Neuronal stem cell (in vitro differentiated cells): ENCODE data around the gene PSRC1.
"Not testable (repeated sequence)": the region's sequence is repeated elsewhere in the genome, so short reads cannot be mapped to it uniquely, and the experiment has no call there.

Experiments
- DNase-seq: peaks from one replicate; pipeline ENCODE4 v3.0.0-alpha.2; 2013; ENCODE audit warnings: low spot score
- H2AFZ ChIP-seq: one replicate; pipeline ENCODE4 v1.6.1; 2013; ENCODE audit warnings: mild to moderate bottlenecking, low read length, inconsistent platforms
- H2AK5ac ChIP-seq: 2 replicates; pipeline ENCODE4 v1.6.1; 2013; ENCODE audit warnings: low read depth, mild to moderate bottlenecking, inconsistent platforms, low read length, moderate library complexity, mixed read lengths
- H2BK120ac ChIP-seq: 2 replicates; pipeline ENCODE4 v1.6.1; 2013; ENCODE audit warnings: low read depth, mild to moderate bottlenecking, inconsistent platforms, low read length, moderate library complexity, mixed read lengths
- H2BK12ac ChIP-seq: one replicate; pipeline ENCODE4 v1.6.1; 2013; ENCODE audit warnings: low read length, inconsistent platforms
- H2BK15ac ChIP-seq: 2 replicates; pipeline ENCODE4 v1.6.1; 2013; ENCODE audit warnings: mild to moderate bottlenecking, low read length, inconsistent platforms, mixed read lengths
- H2BK5ac ChIP-seq: one replicate; pipeline ENCODE4 v1.6.1; 2013; ENCODE audit warnings: inconsistent platforms, mild to moderate bottlenecking, low read length, moderate library complexity
- H3K14ac ChIP-seq: one replicate; pipeline ENCODE4 v1.6.1; 2013; ENCODE audit warnings: low read length, inconsistent platforms
- H3K18ac ChIP-seq: 2 replicates; pipeline ENCODE4 v1.6.1; 2013; ENCODE audit warnings: low read length, inconsistent platforms
- H3K23ac ChIP-seq: 2 replicates; pipeline ENCODE4 v1.6.1; 2013; ENCODE audit warnings: low read depth, mild to moderate bottlenecking, mixed read lengths, low read length, inconsistent platforms; ENCODE audit not compliant: poor library complexity
- H3K27ac ChIP-seq: replicated peaks from 3 replicates; pipeline ENCODE4 v1.5.1; 2013; ENCODE audit warnings: low read length, inconsistent platforms
- H3K27me3 ChIP-seq, 3 experiments: 2 replicates each; pipeline ENCODE4 v1.6.1; 2013; ENCODE audit warnings: low read length in 3 of 3, mild to moderate bottlenecking in 2 of 3, inconsistent platforms in 1 of 3, low read depth in 1 of 3, mixed read lengths in 1 of 3, moderate library complexity in 1 of 3; ENCODE audit not compliant: control insufficient read depth in 3 of 3, insufficient read depth in 3 of 3
- H3K36me3 ChIP-seq, 2 donors: replicated peaks in 1 of 2; 2 replicates each; pipeline ENCODE4 v1.6.1; 2013; ENCODE audit warnings: low read length in 2 of 2; ENCODE audit not compliant: control insufficient read depth in 2 of 2, insufficient read depth in 2 of 2
- H3K4ac ChIP-seq: 2 replicates; pipeline ENCODE4 v1.6.1; 2013; ENCODE audit warnings: inconsistent platforms, mild to moderate bottlenecking, low read length, moderate library complexity
- H3K4me1 ChIP-seq, 2 donors: 1 replicate in 1 of 2; 2 replicates in 1 of 2; pipeline ENCODE4 v1.6.1; 2013; ENCODE audit warnings: low read length in 2 of 2, low read depth in 1 of 2; ENCODE audit not compliant: control insufficient read depth in 2 of 2, insufficient read depth in 1 of 2
- H3K4me2 ChIP-seq: one replicate; pipeline ENCODE4 v1.6.1; 2013; ENCODE audit warnings: mild to moderate bottlenecking, low read length, inconsistent platforms; ENCODE audit not compliant: insufficient read depth, poor library complexity, severe bottlenecking
- H3K4me3 ChIP-seq, 2 donors: 2 replicates each; pipeline ENCODE4 v1.5.1; 2013; ENCODE audit warnings: low read length in 2 of 2, mild to moderate bottlenecking in 2 of 2, inconsistent platforms in 1 of 2, moderate library complexity in 1 of 2
- H3K79me1 ChIP-seq: one replicate; pipeline ENCODE4 v1.6.1; 2013; ENCODE audit warnings: low read depth, mild to moderate bottlenecking, inconsistent platforms, low read length, moderate library complexity
- H3K9ac ChIP-seq: one replicate; pipeline ENCODE4 v1.6.1; 2013; ENCODE audit warnings: mild to moderate bottlenecking, low read depth, low read length, inconsistent platforms; ENCODE audit not compliant: poor library complexity
- H3K9me3 ChIP-seq, 2 donors: replicated peaks in 1 of 2; 2 replicates each; pipeline versions ENCODE3 to v1.6.1; 2013; ENCODE audit warnings: low read length in 2 of 2, mild to moderate bottlenecking in 2 of 2, inconsistent platforms in 1 of 2, low read depth in 1 of 2, mixed read lengths in 1 of 2, moderate library complexity in 1 of 2; ENCODE audit not compliant: control insufficient read depth in 2 of 2, insufficient read depth in 1 of 2
- H4K8ac ChIP-seq: one replicate; pipeline ENCODE4 v1.6.1; 2013; ENCODE audit warnings: low read depth, mild to moderate bottlenecking, inconsistent platforms, low read length, moderate library complexity
- H4K91ac ChIP-seq: one replicate; pipeline ENCODE4 v1.6.1; 2013; ENCODE audit warnings: low read length, low read depth, mild to moderate bottlenecking, inconsistent platforms; ENCODE audit not compliant: poor library complexity
- WGBS, 2 donors: extraction: QIAGEN DNeasy Blood & Tissue Kit; methylation state at CpG; one replicate each; pipeline ENCODE4 v1.1.7; 2013; ENCODE audit warnings: missing lambda C conversion rate in 2 of 2, mixed read lengths in 1 of 2; ENCODE audit not compliant: insufficient read length in 2 of 2, insufficient replicate concordance in 1 of 2; ENCODE audit errors: extremely low coverage in 2 of 2; 5-methylcytosine and 5-hydroxymethylcytosine counted together

The PSRC1 gene

GRCh38 chr1:109306832-109307273, 23.9 kb upstream of the PSRC1 start, which contains the start of gene MYBPHL:
Gene MYBPHL, minus strand, starts transcription at chr1:109307011. Its CDS starts 20 bp downstream, at chr1:109306991.
- peak within 1 kb of the TSS; percentile 56 for H3K23ac ChIP-seq
- no peak for DNase-seq
- no peak within 1 kb of the TSS for H2BK15ac ChIP-seq
- no peak within 1 kb of the TSS for H2BK120ac ChIP-seq
- H3K36me3 ChIP-seq: peaks cover 0 to 9% of the 10 kb centered on the region in 2 donors
- no peak within 1 kb of the TSS for H3K14ac ChIP-seq
- no CpG with 5 or more reads among the region's 7 CpGs for WGBS, 2 donors
- H3K9ac ChIP-seq: peak within 1 kb of the TSS; percentile 50
- H4K8ac ChIP-seq: no peak within 1 kb of the TSS
- peak within 1 kb of the TSS in 1 of 2 donors; percentile 4 for H3K4me3 ChIP-seq
- H3K9me3 ChIP-seq: no peaks in the 10 kb centered on the region
- H3K4ac ChIP-seq: peak within 1 kb of the TSS; percentile 8
- H2BK5ac ChIP-seq: no peak within 1 kb of the TSS
- H3K79me1 ChIP-seq: no peaks in the 10 kb centered on the region
- H3K27me3 ChIP-seq: no peaks in the 10 kb centered on the region
- H2BK12ac ChIP-seq: peak within 1 kb of the TSS; percentile 28
- H3K27ac ChIP-seq: peak within 1 kb of the TSS; percentile 72
- H2AK5ac ChIP-seq: peak within 1 kb of the TSS; percentile 27
- H3K4me2 ChIP-seq: no peak within 1 kb of the TSS
- no peak within 1 kb of the TSS for H2AFZ ChIP-seq
- peaks cover 14 to 24% of the 10 kb centered on the region in 2 donors for H3K4me1 ChIP-seq
- H4K91ac ChIP-seq: no peak within 1 kb of the TSS
- H3K18ac ChIP-seq: peak within 1 kb of the TSS; percentile 72

DNA sequence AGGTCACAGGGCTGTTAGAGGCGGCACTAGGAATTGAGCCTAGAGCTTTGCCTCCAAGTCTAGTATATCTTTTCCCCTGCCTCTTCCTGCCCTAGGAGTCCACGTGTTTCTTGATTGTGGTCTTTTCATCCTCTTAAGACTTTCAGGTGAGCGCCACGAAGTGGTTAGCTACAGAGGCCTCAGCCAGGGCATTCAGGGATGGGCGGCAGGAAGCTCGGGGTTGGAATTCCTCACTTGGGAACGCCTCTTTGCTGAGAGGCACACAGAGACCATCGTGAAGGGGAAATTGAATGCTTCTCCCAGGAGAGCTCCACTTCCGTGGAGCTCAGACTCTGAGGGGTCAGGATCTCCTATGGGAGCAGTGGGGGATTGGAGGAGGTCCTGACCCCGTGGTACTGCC, 23.0 kb upstream of the PSRC1 start:
- H4K8ac ChIP-seq, H2BK5ac ChIP-seq, H2BK15ac ChIP-seq, H3K4me3 ChIP-seq, H3K4ac ChIP-seq, H3K36me3 ChIP-seq, H3K27me3 ChIP-seq, H2AFZ ChIP-seq, H3K9me3 ChIP-seq, H3K14ac ChIP-seq, H2BK12ac ChIP-seq, H3K18ac ChIP-seq, H3K4me2 ChIP-seq, DNase-seq, H3K79me1 ChIP-seq, H4K91ac ChIP-seq, H3K27ac ChIP-seq, H3K23ac ChIP-seq, H2AK5ac ChIP-seq, H2BK120ac ChIP-seq, H3K9ac ChIP-seq: not testable (repeated sequence)
- H3K4me1 ChIP-seq: peaks cover 14 to 24% of the 10 kb centered on the region in 2 donors
- no CpG with 5 or more reads among the region's 10 CpGs for WGBS, 2 donors

- no peak overlapping the region for H2AK5ac ChIP-seq
- H2AFZ ChIP-seq: no peak overlapping the region
- no CpG with 5 or more reads among the region's 8 CpGs for WGBS, 2 donors
- H3K18ac ChIP-seq: no peak overlapping the region
- H3K79me1 ChIP-seq: no peaks in the 10 kb centered on the region
- no peaks in the 10 kb centered on the region for H3K9me3 ChIP-seq
- no peak overlapping the region for H2BK5ac ChIP-seq
- H2BK15ac ChIP-seq: no peak overlapping the region
- no peak overlapping the region for H4K8ac ChIP-seq
- no peak overlapping the region for H3K23ac ChIP-seq
- no peak overlapping the region for H3K4ac ChIP-seq
- H3K36me3 ChIP-seq: no peaks in the 10 kb centered on the region
- H3K27me3 ChIP-seq: no peaks in the 10 kb centered on the region
- no peak overlapping the region for H3K27ac ChIP-seq
- no peak overlapping the region for H3K14ac ChIP-seq
- no peak overlapping the region for H4K91ac ChIP-seq
- H3K4me2 ChIP-seq: no peak overlapping the region
- DNase-seq: no peak
- no peak overlapping the region for H3K9ac ChIP-seq
- H3K4me3 ChIP-seq: no peak overlapping the region
- H2BK120ac ChIP-seq: no peak overlapping the region
- H3K4me1 ChIP-seq: peaks cover 16 to 24% of the 10 kb centered on the region in 2 donors
- no peak overlapping the region for H2BK12ac ChIP-seq
Observed at GRCh38 chr1:109304226-109304920, 21.4 kb upstream of the PSRC1 start.

DNA sequence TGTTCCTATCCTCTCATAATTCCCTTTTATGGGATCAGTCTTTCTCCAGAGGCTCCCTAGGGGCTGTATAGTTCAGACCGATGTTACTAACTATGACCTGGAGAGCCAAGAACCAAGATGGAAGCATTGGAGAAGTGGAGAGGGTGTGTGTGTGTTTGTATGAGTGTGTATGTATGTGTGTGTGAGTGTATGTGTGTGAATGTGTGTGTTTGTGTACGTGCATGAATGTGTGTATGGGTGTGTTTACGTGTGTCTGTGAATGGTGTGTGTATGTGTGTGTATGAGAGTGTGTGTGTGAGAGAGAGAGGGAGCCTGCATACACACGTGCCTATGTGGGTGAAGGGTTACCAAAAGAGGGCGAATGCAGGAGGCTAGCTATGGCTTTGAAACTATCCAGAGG, 18.9 kb upstream of the PSRC1 start:
- H4K91ac ChIP-seq: peak overlapping the region; percentile 64
- H2BK12ac ChIP-seq: no peak overlapping the region
- no peak overlapping the region for H2BK15ac ChIP-seq
- 100% methylated on average over 2 of the region's 5 CpGs for WGBS, 2 donors
- H3K4me2 ChIP-seq: no peak overlapping the region
- no peak overlapping the region for H3K9ac ChIP-seq
- H2BK120ac ChIP-seq: no peak overlapping the region
- H3K23ac ChIP-seq: no peak overlapping the region
- no peak overlapping the region for H3K4ac ChIP-seq
- H3K14ac ChIP-seq: no peak overlapping the region
- DNase-seq: no peak
- H3K4me3 ChIP-seq: peak overlapping the region in 1 of 2 donors; percentile 63
- H4K8ac ChIP-seq: no peak overlapping the region
- no peak overlapping the region for H3K18ac ChIP-seq
- H3K4me1 ChIP-seq: peaks cover 12% of the 10 kb centered on the region in 2 donors
- no peaks in the 10 kb centered on the region for H3K27me3 ChIP-seq
- no peaks in the 10 kb centered on the region for H3K9me3 ChIP-seq
- no peak overlapping the region for H3K27ac ChIP-seq
- H3K36me3 ChIP-seq: no peaks in the 10 kb centered on the region
- no peak overlapping the region for H2AK5ac ChIP-seq
- H2AFZ ChIP-seq: no peak overlapping the region
- no peak overlapping the region for H2BK5ac ChIP-seq
- H3K79me1 ChIP-seq: no peaks in the 10 kb centered on the region
